ENCODE data around the gene ANXA2R.

DNA sequence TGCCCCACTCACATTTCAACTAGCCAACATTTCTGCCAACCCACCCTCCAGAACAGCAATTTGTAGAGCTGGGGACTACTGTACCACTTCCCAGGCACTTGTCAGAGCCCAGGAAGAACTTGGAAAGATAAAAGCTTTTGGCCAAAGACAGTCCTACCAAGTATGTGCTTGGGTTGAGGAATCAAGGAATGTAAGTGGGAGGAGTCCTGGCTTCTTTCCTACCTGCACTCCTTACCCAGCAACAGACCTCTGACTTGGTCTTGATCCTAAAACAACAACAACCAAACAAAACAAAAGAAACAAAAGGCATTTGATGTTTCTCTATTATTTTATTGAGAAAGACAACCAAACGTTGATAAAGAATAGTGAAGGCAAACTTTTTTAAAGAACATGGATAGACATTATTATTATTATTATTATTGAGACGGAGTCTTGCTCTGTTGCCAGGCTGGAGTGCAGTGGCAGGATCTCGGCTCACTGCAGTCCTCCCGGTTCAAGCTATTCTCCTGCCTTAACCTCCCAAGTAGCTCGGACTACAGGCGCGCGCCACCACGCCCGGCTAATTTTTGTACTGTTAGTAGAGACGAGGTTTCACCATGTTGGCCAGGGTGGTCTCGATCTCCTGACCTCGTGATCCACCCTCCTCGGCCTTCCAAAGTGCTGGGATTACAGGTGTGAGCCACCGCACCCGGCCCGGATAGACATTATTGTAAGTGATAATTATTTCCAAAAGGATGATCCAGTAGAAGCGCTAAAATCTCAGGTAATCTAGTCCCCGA, 33.5 kb downstream of the ANXA2R start:
- TF ChIP-seq, protein P1, sequence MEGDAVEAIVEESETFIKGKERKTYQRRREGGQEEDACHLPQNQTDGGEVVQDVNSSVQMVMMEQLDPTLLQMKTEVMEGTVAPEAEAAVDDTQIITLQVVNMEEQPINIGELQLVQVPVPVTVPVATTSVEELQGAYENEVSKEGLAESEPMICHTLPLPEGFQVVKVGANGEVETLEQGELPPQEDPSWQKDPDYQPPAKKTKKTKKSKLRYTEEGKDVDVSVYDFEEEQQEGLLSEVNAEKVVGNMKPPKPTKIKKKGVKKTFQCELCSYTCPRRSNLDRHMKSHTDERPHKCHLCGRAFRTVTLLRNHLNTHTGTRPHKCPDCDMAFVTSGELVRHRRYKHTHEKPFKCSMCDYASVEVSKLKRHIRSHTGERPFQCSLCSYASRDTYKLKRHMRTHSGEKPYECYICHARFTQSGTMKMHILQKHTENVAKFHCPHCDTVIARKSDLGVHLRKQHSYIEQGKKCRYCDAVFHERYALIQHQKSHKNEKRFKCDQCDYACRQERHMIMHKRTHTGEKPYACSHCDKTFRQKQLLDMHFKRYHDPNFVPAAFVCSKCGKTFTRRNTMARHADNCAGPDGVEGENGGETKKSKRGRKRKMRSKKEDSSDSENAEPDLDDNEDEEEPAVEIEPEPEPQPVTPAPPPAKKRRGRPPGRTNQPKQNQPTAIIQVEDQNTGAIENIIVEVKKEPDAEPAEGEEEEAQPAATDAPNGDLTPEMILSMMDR (conservative IDR thresholded peaks at IDR 0.05; ENCODE audit: low read length) = no peak
- no peak for TF ChIP-seq EZH2phosphoT487 (IDR thresholded peaks at IDR 0.05; ENCODE audit: borderline replicate concordance)
